Measurements from ENCODE around the gene PDPN.

The PDPN gene

DNA sequence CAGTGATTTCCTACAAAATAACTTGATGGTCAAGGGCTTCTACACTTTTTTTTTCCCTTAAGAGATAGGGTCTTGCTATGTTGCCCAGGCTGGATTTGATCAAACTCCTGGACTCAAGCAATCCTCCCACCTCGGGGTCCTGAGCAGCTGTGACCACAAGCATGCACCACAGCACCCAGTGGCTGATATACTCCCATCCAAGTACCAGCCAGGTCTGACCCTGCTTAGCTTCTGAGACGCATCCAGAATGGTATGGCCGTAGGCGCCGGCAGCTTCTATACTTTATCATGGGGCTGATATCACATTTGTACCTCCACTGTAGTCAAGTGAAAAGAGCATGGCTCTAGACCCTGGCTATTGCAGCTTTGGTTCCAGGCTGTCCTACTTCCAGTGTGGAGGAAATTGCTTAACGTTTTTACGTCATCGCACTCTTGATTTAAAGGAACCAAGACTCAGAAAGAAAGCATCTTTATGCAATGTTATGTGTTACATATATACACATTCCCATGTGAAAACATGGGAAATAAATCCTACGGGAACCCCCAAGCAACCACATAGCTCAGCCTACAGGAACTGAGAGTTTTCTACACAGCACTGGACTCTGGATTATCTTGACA, 39.5 kb downstream of the PDPN start:
- peak; percentile 58 for DNase-seq (ENCODE audit: low read depth)
- TF ChIP-seq, protein P1, sequence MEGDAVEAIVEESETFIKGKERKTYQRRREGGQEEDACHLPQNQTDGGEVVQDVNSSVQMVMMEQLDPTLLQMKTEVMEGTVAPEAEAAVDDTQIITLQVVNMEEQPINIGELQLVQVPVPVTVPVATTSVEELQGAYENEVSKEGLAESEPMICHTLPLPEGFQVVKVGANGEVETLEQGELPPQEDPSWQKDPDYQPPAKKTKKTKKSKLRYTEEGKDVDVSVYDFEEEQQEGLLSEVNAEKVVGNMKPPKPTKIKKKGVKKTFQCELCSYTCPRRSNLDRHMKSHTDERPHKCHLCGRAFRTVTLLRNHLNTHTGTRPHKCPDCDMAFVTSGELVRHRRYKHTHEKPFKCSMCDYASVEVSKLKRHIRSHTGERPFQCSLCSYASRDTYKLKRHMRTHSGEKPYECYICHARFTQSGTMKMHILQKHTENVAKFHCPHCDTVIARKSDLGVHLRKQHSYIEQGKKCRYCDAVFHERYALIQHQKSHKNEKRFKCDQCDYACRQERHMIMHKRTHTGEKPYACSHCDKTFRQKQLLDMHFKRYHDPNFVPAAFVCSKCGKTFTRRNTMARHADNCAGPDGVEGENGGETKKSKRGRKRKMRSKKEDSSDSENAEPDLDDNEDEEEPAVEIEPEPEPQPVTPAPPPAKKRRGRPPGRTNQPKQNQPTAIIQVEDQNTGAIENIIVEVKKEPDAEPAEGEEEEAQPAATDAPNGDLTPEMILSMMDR (IDR thresholded peaks at IDR 0.05; ENCODE audit: low read length, missing control alignments), result no peak
- no peak overlapping the region for H3K4me3 ChIP-seq (replicated peaks; ENCODE audit: low read depth, low read length)

GRCh38 chr1:13624526-13624925, 40.9 kb downstream of the PDPN start:
- TF ChIP-seq, protein P1 (IDR thresholded peaks at IDR 0.05; ENCODE audit: low read length, missing control alignments), result no peak
- H3K4me3 ChIP-seq (replicated peaks; ENCODE audit: low read depth, low read length), result no peak overlapping the region
- no peak for DNase-seq (ENCODE audit: low read depth)

- no peak for DNase-seq (ENCODE audit: low read depth)
- no peak overlapping the region for H3K4me3 ChIP-seq (replicated peaks; ENCODE audit: low read depth, low read length)
- TF ChIP-seq, protein P1 (IDR thresholded peaks at IDR 0.05; ENCODE audit: low read length, missing control alignments), result no peak
Measured at GRCh38 chr1:13627127-13627526, 43.5 kb downstream of the PDPN start.

- TF ChIP-seq, protein P1 (IDR thresholded peaks at IDR 0.05; ENCODE audit: low read length, missing control alignments), result no peak
- no peak overlapping the region for H3K4me3 ChIP-seq (replicated peaks; ENCODE audit: low read depth, low read length)
- peak; percentile 10 for DNase-seq (ENCODE audit: low read depth)
Measured at GRCh38 chr1:13628218-13628617, 44.6 kb downstream of the PDPN start.

DNA sequence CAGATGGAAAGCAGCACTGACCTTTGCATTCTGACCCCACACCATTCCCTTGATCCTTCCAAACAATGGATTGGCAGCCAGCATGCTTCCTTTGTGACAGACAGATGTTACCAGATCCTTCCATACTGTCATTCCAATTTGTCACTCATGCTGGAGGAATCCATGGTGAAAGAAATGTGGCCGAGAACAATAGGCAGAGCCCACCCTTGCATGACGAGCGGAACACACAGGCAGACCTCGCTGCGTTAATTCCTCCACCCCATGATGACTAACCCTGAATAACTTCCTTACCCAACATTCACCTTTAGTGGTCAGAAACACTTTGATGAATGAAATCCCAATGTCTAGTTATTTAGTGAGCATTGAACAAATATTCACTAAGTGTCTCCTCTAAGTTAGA, 45.1 kb downstream of the PDPN start:
- DNase-seq (ENCODE audit: low read depth), result no peak
- H3K4me3 ChIP-seq (replicated peaks; ENCODE audit: low read depth, low read length), result no peak overlapping the region
- TF ChIP-seq, protein P1 (IDR thresholded peaks at IDR 0.05; ENCODE audit: low read length, missing control alignments), result no peak

GRCh38 chr1:13642306-13643004, 58.8 kb downstream of the PDPN start:
- H3K4me3 ChIP-seq (replicated peaks; ENCODE audit: low read depth, low read length), result no peak overlapping the region
- DNase-seq (ENCODE audit: low read depth), result no peak
- TF ChIP-seq, protein P1 (IDR thresholded peaks at IDR 0.05; ENCODE audit: low read length, missing control alignments), result no peak

DNA sequence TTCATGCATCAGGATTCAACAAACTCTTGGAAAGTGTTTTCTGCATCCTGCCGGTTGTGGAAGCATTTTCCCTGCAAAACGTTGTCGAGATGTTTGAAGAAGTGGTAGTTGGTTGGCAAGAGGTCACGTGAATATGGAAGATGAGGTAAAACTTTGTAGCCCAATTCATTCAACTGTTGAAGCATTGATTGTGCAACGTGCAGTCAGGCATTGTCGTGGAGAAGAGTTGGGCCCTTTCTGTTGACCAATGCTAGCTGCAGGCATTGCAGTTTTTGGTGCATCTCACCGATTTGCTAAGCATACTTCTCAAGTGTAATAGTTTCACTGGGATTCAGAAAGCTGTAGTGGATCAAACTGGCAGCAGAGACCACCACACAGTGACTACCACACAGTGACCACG, 59.4 kb downstream of the PDPN start:
- no peak overlapping the region for H3K4me3 ChIP-seq (replicated peaks; ENCODE audit: low read depth, low read length)
- TF ChIP-seq, protein P1 (IDR thresholded peaks at IDR 0.05; ENCODE audit: low read length, missing control alignments), result no peak
- no peak for DNase-seq (ENCODE audit: low read depth)
